Measurements from ENCODE around the gene PCNP. TPM values are rescaled to one million over a fixed set of nuclear protein-coding genes. Genes with fewer than 3 reads are reported as not detected.

Gene PCNP
- total RNA-seq, 1 experiment from 2014 or later, result 194 TPM

DNA sequence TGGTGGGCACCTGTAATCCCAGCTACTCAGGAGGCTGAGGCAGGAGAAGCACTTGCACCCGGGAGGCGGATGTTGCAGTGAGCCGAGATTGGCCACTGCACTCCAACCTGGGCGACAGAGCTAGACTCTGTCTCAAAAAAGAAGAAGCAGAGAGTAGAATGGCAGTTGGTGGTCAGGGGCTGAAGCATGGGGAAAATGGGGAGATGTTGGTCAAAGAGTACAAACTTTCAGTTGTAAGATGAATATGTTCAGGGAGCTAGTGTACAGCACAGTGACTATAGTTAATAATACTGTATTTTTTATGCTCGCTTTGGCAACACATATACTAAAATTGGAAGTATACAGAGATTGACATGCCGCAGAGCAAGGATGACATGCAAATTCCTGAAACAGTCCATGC, 41.5 kb downstream of the PCNP start:
- POLR2A ChIA-PET (ENCODE audit: low non-redundant PET), result no interaction called here
- intact Hi-C loops (cut with micrococcal nuclease; ENCODE audit: unreplicated experiment), result no loop called here
- Histone ChIP-seq H3K36me3 (ENCODE audit: insufficient read depth, low read length, poor library complexity, severe bottlenecking) (no peaks in the 10 kb centered on the region), H3K4me1 (ENCODE audit: insufficient read depth, low read length, poor library complexity, severe bottlenecking) (no peaks in the 10 kb centered on the region), H3K4me3 (ENCODE audit: low read depth, low read length, poor library complexity, severe bottlenecking) (no peak overlapping the region), H3K27ac (ENCODE audit: low read depth, low read length, poor library complexity, severe bottlenecking) (no peak overlapping the region), H3K27me3 (replicated peaks; ENCODE audit: insufficient read depth, low read depth, low read length, poor library complexity) (no peaks in the 10 kb centered on the region), H3K9me3 (ENCODE audit: low read depth, low read length, poor library complexity, severe bottlenecking) (no peaks in the 10 kb centered on the region)
- BruUV-seq (replicated peaks), result no TSS peak
- CTCF ChIA-PET, result no interaction called here
- TF ChIP-seq, protein P1, sequence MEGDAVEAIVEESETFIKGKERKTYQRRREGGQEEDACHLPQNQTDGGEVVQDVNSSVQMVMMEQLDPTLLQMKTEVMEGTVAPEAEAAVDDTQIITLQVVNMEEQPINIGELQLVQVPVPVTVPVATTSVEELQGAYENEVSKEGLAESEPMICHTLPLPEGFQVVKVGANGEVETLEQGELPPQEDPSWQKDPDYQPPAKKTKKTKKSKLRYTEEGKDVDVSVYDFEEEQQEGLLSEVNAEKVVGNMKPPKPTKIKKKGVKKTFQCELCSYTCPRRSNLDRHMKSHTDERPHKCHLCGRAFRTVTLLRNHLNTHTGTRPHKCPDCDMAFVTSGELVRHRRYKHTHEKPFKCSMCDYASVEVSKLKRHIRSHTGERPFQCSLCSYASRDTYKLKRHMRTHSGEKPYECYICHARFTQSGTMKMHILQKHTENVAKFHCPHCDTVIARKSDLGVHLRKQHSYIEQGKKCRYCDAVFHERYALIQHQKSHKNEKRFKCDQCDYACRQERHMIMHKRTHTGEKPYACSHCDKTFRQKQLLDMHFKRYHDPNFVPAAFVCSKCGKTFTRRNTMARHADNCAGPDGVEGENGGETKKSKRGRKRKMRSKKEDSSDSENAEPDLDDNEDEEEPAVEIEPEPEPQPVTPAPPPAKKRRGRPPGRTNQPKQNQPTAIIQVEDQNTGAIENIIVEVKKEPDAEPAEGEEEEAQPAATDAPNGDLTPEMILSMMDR (conservative IDR thresholded peaks at IDR 0.05; ENCODE audit: low read depth, low read length), result no peak
- TF ChIP-seq EZH2 (IDR thresholded peaks at IDR 0.05; ENCODE audit: borderline replicate concordance, low read depth, low read length, poor library complexity, severe bottlenecking), result no peak
- no peak for DNase-seq (ENCODE audit: low spot score)

DNA sequence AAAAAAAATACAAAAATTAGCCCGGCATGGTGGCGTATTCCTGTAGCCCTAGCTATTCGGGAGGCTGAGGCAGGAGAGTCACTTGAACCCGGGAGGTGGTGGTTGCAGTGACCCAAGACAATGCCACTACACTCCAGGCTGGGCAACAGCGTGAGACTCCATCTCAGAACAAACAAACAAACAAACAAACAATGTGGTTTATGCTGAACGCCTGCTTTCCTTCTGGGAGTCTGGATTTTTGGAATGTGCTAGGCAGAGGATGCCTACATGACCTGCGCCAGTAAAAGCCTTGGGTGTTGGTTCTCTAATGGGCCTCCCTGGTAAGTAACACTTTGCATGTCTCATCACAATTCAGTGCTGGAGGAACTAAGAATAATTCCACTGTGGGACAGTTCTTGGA, 43.5 kb downstream of the PCNP start:
- POLR2A ChIA-PET (ENCODE audit: low non-redundant PET), result no interaction called here
- no peak overlapping the region for H3K4me3 ChIP-seq (ENCODE audit: low read depth, low read length, poor library complexity, severe bottlenecking)
- H3K9me3 ChIP-seq (ENCODE audit: low read depth, low read length, poor library complexity, severe bottlenecking), result no peaks in the 10 kb centered on the region
- CTCF ChIA-PET, result no interaction called here
- no peaks in the 10 kb centered on the region for H3K27me3 ChIP-seq (replicated peaks; ENCODE audit: insufficient read depth, low read depth, low read length, poor library complexity)
- H3K27ac ChIP-seq (ENCODE audit: low read depth, low read length, poor library complexity, severe bottlenecking), result no peak overlapping the region
- DNase-seq (ENCODE audit: low spot score), result no peak
- intact Hi-C loops (cut with micrococcal nuclease; ENCODE audit: unreplicated experiment), result no loop called here
- no TSS peak for BruUV-seq (replicated peaks)
- H3K4me1 ChIP-seq (ENCODE audit: insufficient read depth, low read length, poor library complexity, severe bottlenecking), result no peaks in the 10 kb centered on the region
- no peaks in the 10 kb centered on the region for H3K36me3 ChIP-seq (ENCODE audit: insufficient read depth, low read length, poor library complexity, severe bottlenecking)
- no peak for TF ChIP-seq EZH2 (IDR thresholded peaks at IDR 0.05; ENCODE audit: borderline replicate concordance, low read depth, low read length, poor library complexity, severe bottlenecking)
- TF ChIP-seq, protein P1 (conservative IDR thresholded peaks at IDR 0.05; ENCODE audit: low read depth, low read length), result no peak

DNA sequence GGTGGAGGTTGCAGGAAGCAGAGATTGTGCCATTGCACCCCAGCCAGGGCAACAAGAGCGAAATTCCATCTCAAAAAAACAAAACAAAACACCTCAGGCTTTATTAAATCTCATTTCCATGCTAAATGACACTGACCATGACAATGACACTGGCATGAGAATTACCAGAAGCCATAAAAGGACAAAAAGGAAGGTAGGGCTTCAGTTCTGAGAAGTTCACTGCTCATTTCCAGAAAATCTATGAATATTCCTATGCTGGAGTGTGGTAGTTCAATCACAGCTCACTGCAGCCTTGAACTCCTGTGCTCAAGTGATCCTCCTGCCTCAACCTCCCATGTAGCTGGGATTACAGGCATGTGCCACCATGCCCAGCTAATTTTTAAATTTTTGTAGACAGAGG, 44.7 kb downstream of the PCNP start:
- POLR2A ChIA-PET (ENCODE audit: low non-redundant PET), result no interaction called here
- Histone ChIP-seq H3K27me3 (replicated peaks; ENCODE audit: insufficient read depth, low read depth, low read length, poor library complexity) (no peaks in the 10 kb centered on the region), H3K9me3 (ENCODE audit: low read depth, low read length, poor library complexity, severe bottlenecking) (no peaks in the 10 kb centered on the region), H3K4me3 (ENCODE audit: low read depth, low read length, poor library complexity, severe bottlenecking) (no peak overlapping the region), H3K36me3 (ENCODE audit: insufficient read depth, low read length, poor library complexity, severe bottlenecking) (no peaks in the 10 kb centered on the region), H3K4me1 (ENCODE audit: insufficient read depth, low read length, poor library complexity, severe bottlenecking) (no peaks in the 10 kb centered on the region), H3K27ac (ENCODE audit: low read depth, low read length, poor library complexity, severe bottlenecking) (no peak overlapping the region)
- intact Hi-C loops (cut with micrococcal nuclease; ENCODE audit: unreplicated experiment), result no loop called here
- CTCF ChIA-PET, result no interaction called here
- DNase-seq (ENCODE audit: low spot score), result no peak
- no TSS peak for BruUV-seq (replicated peaks)
- TF ChIP-seq EZH2 (IDR thresholded peaks at IDR 0.05; ENCODE audit: borderline replicate concordance, low read depth, low read length, poor library complexity, severe bottlenecking), result no peak
- TF ChIP-seq, protein P1 (conservative IDR thresholded peaks at IDR 0.05; ENCODE audit: low read depth, low read length), result no peak
